Fibroblast of villous mesenchyme (primary cell): ENCODE data around the gene PGAP3. TPM values are rescaled to one million over a fixed set of nuclear protein-coding genes. Genes with fewer than 3 reads are reported as not detected.
"Not testable (repeated sequence)": the region's sequence is repeated elsewhere in the genome, so short reads cannot be mapped to it uniquely, and the experiment has no call there.

Experiments
- DNase-seq: peaks from one replicate; pipeline ENCODE4 v3.0.0-alpha.2; 2010; ENCODE audit warnings: low read depth
- H3K4me3 ChIP-seq: 2 replicates; pipeline ENCODE4 v1.5.1; 2011; ENCODE audit warnings: low read depth, mild to moderate bottlenecking, low read length
- total RNA-seq: library from RNA; depleted of rRNA; stranded (reverse); fragments of >200 nt; gene quantifications from 2 replicates; pipeline ENCODE4 v1.2.3, GENCODE V29; 2012
- TF ChIP-seq, protein P1 (sequence below): IDR thresholded peaks from 2 replicates; pipeline ENCODE4 v1.5.1; 2012; ENCODE audit warnings: low read depth, mild to moderate bottlenecking, low read length; ENCODE audit not compliant: insufficient read depth

PGAP3 gene
- total RNA-seq, 1 donor, result 4.7 TPM

DNA sequence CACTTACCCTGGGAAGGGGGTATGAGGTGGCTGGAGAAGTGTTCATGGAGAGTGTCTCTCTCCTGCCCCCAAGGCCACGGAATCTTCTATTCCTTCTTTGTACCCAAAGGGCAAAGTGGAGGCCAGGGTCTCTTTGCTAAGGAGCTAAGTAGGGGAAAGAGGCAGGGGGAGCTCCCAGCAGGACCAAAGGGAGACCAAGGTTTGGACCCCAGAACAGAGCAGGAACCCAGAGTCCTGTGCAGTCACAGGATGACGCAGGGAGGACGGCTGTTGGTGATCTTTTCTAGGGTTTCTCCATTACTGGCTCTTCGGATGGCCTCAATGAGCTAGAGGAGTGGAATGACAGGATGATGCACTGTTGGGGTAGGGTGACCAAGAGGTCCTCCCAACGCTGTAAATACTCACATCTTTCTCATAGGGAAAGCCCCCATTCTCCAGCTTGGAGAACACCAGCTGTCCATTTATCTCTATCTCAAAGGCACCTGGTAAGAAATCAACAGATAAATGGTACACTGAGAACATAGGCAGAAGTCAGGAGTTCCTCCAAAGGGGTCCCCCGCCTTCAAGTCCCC, 41.5 kb upstream of the PGAP3 start:
- TF ChIP-seq, protein P1, sequence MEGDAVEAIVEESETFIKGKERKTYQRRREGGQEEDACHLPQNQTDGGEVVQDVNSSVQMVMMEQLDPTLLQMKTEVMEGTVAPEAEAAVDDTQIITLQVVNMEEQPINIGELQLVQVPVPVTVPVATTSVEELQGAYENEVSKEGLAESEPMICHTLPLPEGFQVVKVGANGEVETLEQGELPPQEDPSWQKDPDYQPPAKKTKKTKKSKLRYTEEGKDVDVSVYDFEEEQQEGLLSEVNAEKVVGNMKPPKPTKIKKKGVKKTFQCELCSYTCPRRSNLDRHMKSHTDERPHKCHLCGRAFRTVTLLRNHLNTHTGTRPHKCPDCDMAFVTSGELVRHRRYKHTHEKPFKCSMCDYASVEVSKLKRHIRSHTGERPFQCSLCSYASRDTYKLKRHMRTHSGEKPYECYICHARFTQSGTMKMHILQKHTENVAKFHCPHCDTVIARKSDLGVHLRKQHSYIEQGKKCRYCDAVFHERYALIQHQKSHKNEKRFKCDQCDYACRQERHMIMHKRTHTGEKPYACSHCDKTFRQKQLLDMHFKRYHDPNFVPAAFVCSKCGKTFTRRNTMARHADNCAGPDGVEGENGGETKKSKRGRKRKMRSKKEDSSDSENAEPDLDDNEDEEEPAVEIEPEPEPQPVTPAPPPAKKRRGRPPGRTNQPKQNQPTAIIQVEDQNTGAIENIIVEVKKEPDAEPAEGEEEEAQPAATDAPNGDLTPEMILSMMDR, result no peak
- DNase-seq, result no peak
- H3K4me3 ChIP-seq, result peak overlapping the region; percentile 87

DNA sequence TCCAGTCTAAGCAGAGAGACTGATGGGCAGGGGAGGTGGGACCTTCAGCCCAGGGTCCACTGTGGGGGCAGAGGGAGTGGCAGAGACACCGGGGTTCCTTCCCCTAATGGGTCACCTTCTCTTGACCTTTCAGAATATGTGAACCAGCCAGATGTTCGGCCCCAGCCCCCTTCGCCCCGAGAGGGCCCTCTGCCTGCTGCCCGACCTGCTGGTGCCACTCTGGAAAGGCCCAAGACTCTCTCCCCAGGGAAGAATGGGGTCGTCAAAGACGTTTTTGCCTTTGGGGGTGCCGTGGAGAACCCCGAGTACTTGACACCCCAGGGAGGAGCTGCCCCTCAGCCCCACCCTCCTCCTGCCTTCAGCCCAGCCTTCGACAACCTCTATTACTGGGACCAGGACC, 39.7 kb upstream of the PGAP3 start:
- TF ChIP-seq, protein P1, result no peak
- no peak overlapping the region for H3K4me3 ChIP-seq
- DNase-seq, result no peak

DNA sequence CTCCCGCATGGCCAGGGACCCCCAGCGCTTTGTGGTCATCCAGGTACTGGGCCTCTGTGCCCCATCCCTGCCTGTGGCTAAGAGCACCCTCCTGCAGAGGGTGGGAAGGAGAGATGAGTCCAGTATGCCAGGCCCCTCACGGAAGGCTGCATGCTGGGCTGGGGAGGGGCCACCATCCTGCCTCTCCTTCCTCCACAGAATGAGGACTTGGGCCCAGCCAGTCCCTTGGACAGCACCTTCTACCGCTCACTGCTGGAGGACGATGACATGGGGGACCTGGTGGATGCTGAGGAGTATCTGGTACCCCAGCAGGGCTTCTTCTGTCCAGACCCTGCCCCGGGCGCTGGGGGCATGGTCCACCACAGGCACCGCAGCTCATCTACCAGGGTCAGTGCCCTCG, 38.8 kb upstream of the PGAP3 start:
- no peak overlapping the region for H3K4me3 ChIP-seq
- TF ChIP-seq, protein P1, result no peak
- DNase-seq, result no peak

GRCh38 chr17:39725923-39726322, 38.1 kb upstream of the PGAP3 start:
- not testable (repeated sequence) for DNase-seq, H3K4me3 ChIP-seq

- H3K4me3 ChIP-seq, result no peak overlapping the region
- TF ChIP-seq, protein P1, result no peak
- no peak for DNase-seq
Measured at GRCh38 chr17:39724731-39725130, 36.9 kb upstream of the PGAP3 start.

GRCh38 chr17:39722965-39723848, 35.4 kb upstream of the PGAP3 start:
- no peak for DNase-seq
- no peak overlapping the region for H3K4me3 ChIP-seq
- TF ChIP-seq, protein P1, result no peak

DNA sequence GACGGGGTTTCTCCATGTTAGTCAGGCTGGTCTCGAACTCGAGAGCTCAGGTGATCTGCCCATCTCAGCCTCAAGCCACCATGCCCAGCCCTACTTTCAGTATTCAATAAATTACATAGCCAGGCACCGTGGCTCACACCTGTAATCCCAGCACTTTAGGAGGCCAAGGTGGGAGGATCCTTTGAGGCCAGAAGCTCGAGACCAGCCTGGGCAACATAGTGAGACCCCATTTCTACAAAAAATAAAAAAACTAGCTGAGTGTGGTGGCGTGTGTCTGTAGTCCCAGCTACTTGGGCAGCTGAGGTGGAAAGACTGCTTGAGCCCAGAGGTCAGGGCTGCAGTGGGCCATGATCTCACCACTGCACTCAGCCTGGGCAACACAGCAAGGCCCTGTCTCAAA, 34.2 kb upstream of the PGAP3 start:
- DNase-seq, result no peak
- no peak overlapping the region for H3K4me3 ChIP-seq
- TF ChIP-seq, protein P1, result no peak
